ENCODE data around the gene MYO10.
"Not testable (repeated sequence)": the region's sequence is repeated elsewhere in the genome, so short reads cannot be mapped to it uniquely, and the experiment has no call there.

MYO10 gene

DNA sequence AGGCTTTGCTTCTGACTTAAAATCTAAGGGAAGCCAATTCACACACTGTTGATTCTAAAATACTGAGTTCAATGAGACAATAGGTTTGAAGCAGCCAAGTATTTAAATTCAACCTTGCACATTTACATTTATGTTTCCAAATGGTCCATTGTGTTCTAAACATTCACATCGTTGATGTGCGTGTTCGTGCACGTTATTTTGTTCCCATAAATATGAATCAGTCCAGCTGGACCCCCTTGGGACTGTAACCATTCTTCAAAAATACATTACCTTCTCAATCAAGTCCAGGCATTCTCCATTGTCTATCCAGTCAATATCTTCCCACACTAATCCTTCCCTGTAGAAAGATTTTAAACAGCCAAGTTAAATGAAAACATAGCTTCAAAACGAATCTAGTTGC, 172.9 kb downstream of the MYO10 start:
- Histone ChIP-seq H4K20me1 (ENCODE audit: insufficient read depth) (no peaks in the 10 kb centered on the region), H3K79me2 (ENCODE audit: insufficient read depth, low read depth) (no peaks in the 10 kb centered on the region), H3K4me3 (IDR thresholded peaks at IDR 0.05; ENCODE audit: insufficient read depth, low read depth, low read length) (no peak overlapping the region), H3K9ac (no peak overlapping the region), H3K27me3 (ENCODE audit: insufficient read depth, low read depth) (no peaks in the 10 kb centered on the region), H3K4me1 (ENCODE audit: low read depth, poor library complexity, severe bottlenecking) (no peaks in the 10 kb centered on the region), H3K27ac (no peak overlapping the region), H2AFZ (ENCODE audit: low read depth) (no peak overlapping the region), H3K4me2 (no peak overlapping the region), H3K36me3 (ENCODE audit: insufficient read depth) (no peaks in the 10 kb centered on the region)
- TF ChIP-seq, protein P1, sequence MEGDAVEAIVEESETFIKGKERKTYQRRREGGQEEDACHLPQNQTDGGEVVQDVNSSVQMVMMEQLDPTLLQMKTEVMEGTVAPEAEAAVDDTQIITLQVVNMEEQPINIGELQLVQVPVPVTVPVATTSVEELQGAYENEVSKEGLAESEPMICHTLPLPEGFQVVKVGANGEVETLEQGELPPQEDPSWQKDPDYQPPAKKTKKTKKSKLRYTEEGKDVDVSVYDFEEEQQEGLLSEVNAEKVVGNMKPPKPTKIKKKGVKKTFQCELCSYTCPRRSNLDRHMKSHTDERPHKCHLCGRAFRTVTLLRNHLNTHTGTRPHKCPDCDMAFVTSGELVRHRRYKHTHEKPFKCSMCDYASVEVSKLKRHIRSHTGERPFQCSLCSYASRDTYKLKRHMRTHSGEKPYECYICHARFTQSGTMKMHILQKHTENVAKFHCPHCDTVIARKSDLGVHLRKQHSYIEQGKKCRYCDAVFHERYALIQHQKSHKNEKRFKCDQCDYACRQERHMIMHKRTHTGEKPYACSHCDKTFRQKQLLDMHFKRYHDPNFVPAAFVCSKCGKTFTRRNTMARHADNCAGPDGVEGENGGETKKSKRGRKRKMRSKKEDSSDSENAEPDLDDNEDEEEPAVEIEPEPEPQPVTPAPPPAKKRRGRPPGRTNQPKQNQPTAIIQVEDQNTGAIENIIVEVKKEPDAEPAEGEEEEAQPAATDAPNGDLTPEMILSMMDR (conservative IDR thresholded peaks at IDR 0.05; ENCODE audit: low read depth, low read length), result no peak

- no peaks in the 10 kb centered on the region for H3K36me3 ChIP-seq (ENCODE audit: insufficient read depth)
- H2AFZ ChIP-seq (ENCODE audit: low read depth), result no peak overlapping the region
- TF ChIP-seq, protein P1 (conservative IDR thresholded peaks at IDR 0.05; ENCODE audit: low read depth, low read length), result no peak
- H4K20me1 ChIP-seq (ENCODE audit: insufficient read depth), result no peaks in the 10 kb centered on the region
- H3K4me2 ChIP-seq, result no peak overlapping the region
- no peak overlapping the region for H3K27ac ChIP-seq
- no peaks in the 10 kb centered on the region for H3K4me1 ChIP-seq (ENCODE audit: low read depth, poor library complexity, severe bottlenecking)
- no peak overlapping the region for H3K9ac ChIP-seq
- no peak overlapping the region for H3K4me3 ChIP-seq (IDR thresholded peaks at IDR 0.05; ENCODE audit: insufficient read depth, low read depth, low read length)
- H3K27me3 ChIP-seq (ENCODE audit: insufficient read depth, low read depth), result no peaks in the 10 kb centered on the region
- H3K79me2 ChIP-seq (ENCODE audit: insufficient read depth, low read depth), result no peaks in the 10 kb centered on the region
Observed at GRCh38 chr5:16759147-16759773, 176.8 kb downstream of the MYO10 start.

- no peaks in the 10 kb centered on the region for H3K4me1 ChIP-seq (ENCODE audit: low read depth, poor library complexity, severe bottlenecking)
- no peak overlapping the region for H3K9ac ChIP-seq
- H3K36me3 ChIP-seq (ENCODE audit: insufficient read depth), result no peaks in the 10 kb centered on the region
- H3K27me3 ChIP-seq (ENCODE audit: insufficient read depth, low read depth), result no peaks in the 10 kb centered on the region
- H4K20me1 ChIP-seq (ENCODE audit: insufficient read depth), result no peaks in the 10 kb centered on the region
- no peak overlapping the region for H2AFZ ChIP-seq (ENCODE audit: low read depth)
- no peaks in the 10 kb centered on the region for H3K79me2 ChIP-seq (ENCODE audit: insufficient read depth, low read depth)
- TF ChIP-seq, protein P1 (conservative IDR thresholded peaks at IDR 0.05; ENCODE audit: low read depth, low read length), result no peak
- H3K27ac ChIP-seq, result no peak overlapping the region
- no peak overlapping the region for H3K4me2 ChIP-seq
- no peak overlapping the region for H3K4me3 ChIP-seq (IDR thresholded peaks at IDR 0.05; ENCODE audit: insufficient read depth, low read depth, low read length)
Observed at GRCh38 chr5:16757989-16758501, 178.0 kb downstream of the MYO10 start.

- not testable (repeated sequence) for H3K27me3 ChIP-seq (ENCODE audit: insufficient read depth, low read depth); H3K4me2 ChIP-seq; H2AFZ ChIP-seq (ENCODE audit: low read depth)
Observed at GRCh38 chr5:16757577-16757976, 178.5 kb downstream of the MYO10 start.

DNA sequence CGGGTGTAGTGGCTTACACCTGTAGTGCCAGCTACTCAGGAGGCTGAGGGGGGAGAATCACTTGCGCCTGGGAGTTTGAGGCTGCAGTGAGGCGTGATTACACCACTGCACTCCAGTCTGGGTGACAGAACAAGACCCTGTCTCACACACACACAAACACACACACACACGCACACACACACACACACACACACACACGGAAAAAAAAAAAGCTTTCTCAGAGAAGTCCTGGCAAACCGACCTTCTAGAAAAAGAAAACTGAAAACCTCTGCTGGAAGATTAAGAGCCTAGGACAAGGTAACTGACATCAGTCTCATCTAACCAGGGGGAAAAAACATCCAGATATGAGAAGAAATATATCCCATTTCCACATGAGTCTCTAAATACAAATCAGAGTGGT, 178.9 kb downstream of the MYO10 start:
- Histone ChIP-seq H3K79me2 (ENCODE audit: insufficient read depth, low read depth) (no peaks in the 10 kb centered on the region), H3K4me1 (ENCODE audit: low read depth, poor library complexity, severe bottlenecking) (no peaks in the 10 kb centered on the region), H3K9ac (no peak overlapping the region), H3K4me2 (no peak overlapping the region), H3K27me3 (ENCODE audit: insufficient read depth, low read depth) (no peaks in the 10 kb centered on the region), H3K4me3 (IDR thresholded peaks at IDR 0.05; ENCODE audit: insufficient read depth, low read depth, low read length) (no peak overlapping the region), H3K27ac (no peak overlapping the region), H4K20me1 (ENCODE audit: insufficient read depth) (no peaks in the 10 kb centered on the region), H2AFZ (ENCODE audit: low read depth) (no peak overlapping the region), H3K36me3 (ENCODE audit: insufficient read depth) (no peaks in the 10 kb centered on the region)
- TF ChIP-seq, protein P1 (conservative IDR thresholded peaks at IDR 0.05; ENCODE audit: low read depth, low read length), result no peak

More at GRCh38 chr5:16757577-16757976, 178.5 kb downstream of the MYO10 start:
- not testable (repeated sequence) for H3K9ac ChIP-seq; H3K79me2 ChIP-seq (ENCODE audit: insufficient read depth, low read depth); H3K4me3 ChIP-seq (IDR thresholded peaks at IDR 0.05; ENCODE audit: insufficient read depth, low read depth, low read length); H3K36me3 ChIP-seq (ENCODE audit: insufficient read depth); H3K4me1 ChIP-seq (ENCODE audit: low read depth, poor library complexity, severe bottlenecking); H4K20me1 ChIP-seq (ENCODE audit: insufficient read depth); H3K27ac ChIP-seq
